Esophagus squamous epithelium (tissue), 4 donors: Measurements from ENCODE around the gene GRIK4.

Experiments used
- POLR2A ChIP-seq, 4 donors: fragments of 450-650 bp; IDR thresholded peaks; one replicate each; pipeline ENCODE4 v1.6.1; 2017; ENCODE audit warnings: antibody characterized with exemption in 4 of 4, mild to moderate bottlenecking in 4 of 4, moderate library complexity in 3 of 4
- TF ChIP-seq, protein P1 (sequence below), 6 experiments: fragments of 450-650 bp in 4 of 6; fragments of 200-600 bp in 2 of 6; sonication (generic) in 2 of 6; IDR thresholded peaks; one replicate each; pipeline ENCODE4 v1.5.1; 2016 to 2019; ENCODE audit warnings: antibody characterized with exemption in 6 of 6, mild to moderate bottlenecking in 4 of 6, moderate library complexity in 4 of 6

DNA sequence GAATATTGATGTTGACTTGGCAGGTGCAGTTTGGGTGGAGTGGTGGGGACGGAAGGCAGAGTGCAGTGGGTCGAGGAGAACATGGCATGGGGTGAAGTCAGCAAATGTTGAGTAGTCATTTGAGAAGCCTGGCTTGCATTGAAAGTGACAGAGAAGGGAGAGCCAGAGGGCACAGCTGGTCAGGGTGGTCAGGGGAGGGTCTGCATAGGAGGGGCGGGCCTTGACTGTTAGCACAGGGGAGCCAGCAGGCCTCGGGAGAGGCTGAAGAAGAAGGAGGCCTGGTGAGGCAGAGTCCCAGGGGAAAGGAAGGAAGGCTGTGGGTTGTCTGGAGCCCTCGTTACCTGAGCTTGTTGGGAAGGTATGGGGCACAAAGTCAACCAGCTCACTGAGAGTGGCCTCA is 281.6 kb downstream of the GRIK4 start:
- TF ChIP-seq, protein P1, sequence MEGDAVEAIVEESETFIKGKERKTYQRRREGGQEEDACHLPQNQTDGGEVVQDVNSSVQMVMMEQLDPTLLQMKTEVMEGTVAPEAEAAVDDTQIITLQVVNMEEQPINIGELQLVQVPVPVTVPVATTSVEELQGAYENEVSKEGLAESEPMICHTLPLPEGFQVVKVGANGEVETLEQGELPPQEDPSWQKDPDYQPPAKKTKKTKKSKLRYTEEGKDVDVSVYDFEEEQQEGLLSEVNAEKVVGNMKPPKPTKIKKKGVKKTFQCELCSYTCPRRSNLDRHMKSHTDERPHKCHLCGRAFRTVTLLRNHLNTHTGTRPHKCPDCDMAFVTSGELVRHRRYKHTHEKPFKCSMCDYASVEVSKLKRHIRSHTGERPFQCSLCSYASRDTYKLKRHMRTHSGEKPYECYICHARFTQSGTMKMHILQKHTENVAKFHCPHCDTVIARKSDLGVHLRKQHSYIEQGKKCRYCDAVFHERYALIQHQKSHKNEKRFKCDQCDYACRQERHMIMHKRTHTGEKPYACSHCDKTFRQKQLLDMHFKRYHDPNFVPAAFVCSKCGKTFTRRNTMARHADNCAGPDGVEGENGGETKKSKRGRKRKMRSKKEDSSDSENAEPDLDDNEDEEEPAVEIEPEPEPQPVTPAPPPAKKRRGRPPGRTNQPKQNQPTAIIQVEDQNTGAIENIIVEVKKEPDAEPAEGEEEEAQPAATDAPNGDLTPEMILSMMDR (IDR thresholded peaks at IDR 0.05), result no peak
- no peak for TF ChIP-seq POLR2A (IDR thresholded peaks at IDR 0.05)
